Measurements from ENCODE around the gene MARK4. TPM values are rescaled to one million over a fixed set of nuclear protein-coding genes. Genes with fewer than 3 reads are reported as not detected.
"Not testable (repeated sequence)": the region's sequence is repeated elsewhere in the genome, so short reads cannot be mapped to it uniquely, and the experiment has no call there.

Gene MARK4
- total RNA-seq, 1 experiment from 2014 or later = 49.4 TPM

DNA sequence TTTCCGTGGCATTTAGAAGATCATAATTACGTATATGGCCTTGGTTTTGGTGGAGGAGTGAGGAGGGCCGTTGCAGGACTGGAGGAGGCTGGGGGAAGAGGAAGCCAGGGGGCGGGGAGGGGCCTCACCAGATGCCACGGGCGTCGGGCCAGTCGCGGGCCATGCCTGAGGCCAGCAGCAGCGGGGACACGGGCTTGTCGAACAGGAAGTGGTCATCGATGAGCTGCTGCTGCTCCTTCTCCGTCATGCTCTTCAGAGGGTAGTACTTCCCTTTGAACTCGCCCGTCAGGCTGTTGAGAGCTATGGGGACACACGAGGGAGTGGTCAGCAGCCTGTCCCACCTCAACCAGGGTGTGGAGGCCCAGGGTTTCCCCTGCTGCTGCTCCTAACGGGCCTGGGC lies 60.5 kb downstream of the MARK4 start:
- no peaks in the 10 kb centered on the region for H3K79me2 ChIP-seq (ENCODE audit: low read depth)
- no peak overlapping the region for H3K4me3 ChIP-seq
- no peak overlapping the region for H3K27ac ChIP-seq
- DNase-seq = no peak
- H3K27me3 ChIP-seq (ENCODE audit: insufficient read depth, low read depth) = peaks cover 30% of the 10 kb centered on the region
- no peaks in the 10 kb centered on the region for H3K4me1 ChIP-seq (replicated peaks; ENCODE audit: insufficient read depth)
- no peak overlapping the region for H3K4me2 ChIP-seq
- H3K9me2 ChIP-seq (ENCODE audit: insufficient read depth) = no peaks in the 10 kb centered on the region
- H3K36me3 ChIP-seq (ENCODE audit: low read depth) = no peaks in the 10 kb centered on the region
- ChIA-PET CTCF (no interaction called here), POLR2A (ENCODE audit: unreplicated experiment) (interaction anchor here (0.7 kb wide), 1 partner anchor 421 kb away, joined by 3 read pairs; no protein-coding TSS in a partner anchor)
- TF ChIP-seq, protein P1, sequence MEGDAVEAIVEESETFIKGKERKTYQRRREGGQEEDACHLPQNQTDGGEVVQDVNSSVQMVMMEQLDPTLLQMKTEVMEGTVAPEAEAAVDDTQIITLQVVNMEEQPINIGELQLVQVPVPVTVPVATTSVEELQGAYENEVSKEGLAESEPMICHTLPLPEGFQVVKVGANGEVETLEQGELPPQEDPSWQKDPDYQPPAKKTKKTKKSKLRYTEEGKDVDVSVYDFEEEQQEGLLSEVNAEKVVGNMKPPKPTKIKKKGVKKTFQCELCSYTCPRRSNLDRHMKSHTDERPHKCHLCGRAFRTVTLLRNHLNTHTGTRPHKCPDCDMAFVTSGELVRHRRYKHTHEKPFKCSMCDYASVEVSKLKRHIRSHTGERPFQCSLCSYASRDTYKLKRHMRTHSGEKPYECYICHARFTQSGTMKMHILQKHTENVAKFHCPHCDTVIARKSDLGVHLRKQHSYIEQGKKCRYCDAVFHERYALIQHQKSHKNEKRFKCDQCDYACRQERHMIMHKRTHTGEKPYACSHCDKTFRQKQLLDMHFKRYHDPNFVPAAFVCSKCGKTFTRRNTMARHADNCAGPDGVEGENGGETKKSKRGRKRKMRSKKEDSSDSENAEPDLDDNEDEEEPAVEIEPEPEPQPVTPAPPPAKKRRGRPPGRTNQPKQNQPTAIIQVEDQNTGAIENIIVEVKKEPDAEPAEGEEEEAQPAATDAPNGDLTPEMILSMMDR (conservative IDR thresholded peaks at IDR 0.05) = no peak
- TF ChIP-seq EZH2 (IDR thresholded peaks at IDR 0.05; ENCODE audit: low read depth) = no peak
- H4K20me1 ChIP-seq (ENCODE audit: insufficient read depth) = no peaks in the 10 kb centered on the region
- peaks cover 12% of the 10 kb centered on the region for H3F3A ChIP-seq (ENCODE audit: insufficient read depth, low read depth)
- H2AFZ ChIP-seq = no peak overlapping the region
- H3K9me3 ChIP-seq (ENCODE audit: insufficient read depth, low read depth) = no peaks in the 10 kb centered on the region
- intact Hi-C loops (cut with micrococcal nuclease; ENCODE audit: unreplicated experiment) = no loop called here
- no TSS peak for BruUV-seq (replicated peaks)

DNA sequence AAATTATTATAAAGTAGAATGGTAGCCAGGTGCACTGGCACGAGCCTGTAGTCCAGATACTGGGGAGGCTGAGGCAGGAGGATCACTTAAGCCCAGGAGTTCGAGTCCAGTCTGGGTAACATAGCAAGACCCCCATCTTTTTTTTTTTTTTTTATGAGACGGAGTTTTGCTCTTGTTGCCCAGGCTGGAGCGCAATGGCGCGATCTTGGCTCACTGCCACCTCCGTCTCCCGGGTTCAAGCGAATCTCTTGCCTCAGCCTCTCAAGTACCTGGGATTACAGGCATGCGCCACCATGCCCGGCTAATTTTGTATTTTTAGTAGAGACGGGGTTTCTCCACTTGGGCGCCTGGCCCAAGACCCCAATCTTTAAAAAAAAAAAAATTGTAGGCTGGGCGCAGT lies 61.2 kb downstream of the MARK4 start:
- H3K4me2 ChIP-seq; H3K79me2 ChIP-seq (ENCODE audit: low read depth); DNase-seq; H3K9me3 ChIP-seq (ENCODE audit: insufficient read depth, low read depth); H3K4me1 ChIP-seq (replicated peaks; ENCODE audit: insufficient read depth); intact Hi-C loops (cut with micrococcal nuclease; ENCODE audit: unreplicated experiment); CTCF ChIA-PET; BruUV-seq (replicated peaks); H3K9me2 ChIP-seq (ENCODE audit: insufficient read depth); H4K20me1 ChIP-seq (ENCODE audit: insufficient read depth); H3K27ac ChIP-seq; H2AFZ ChIP-seq; H3K36me3 ChIP-seq (ENCODE audit: low read depth); H3K4me3 ChIP-seq: not testable (repeated sequence)
- Histone ChIP-seq H3F3A (ENCODE audit: insufficient read depth, low read depth) (peaks cover 12% of the 10 kb centered on the region), H3K27me3 (ENCODE audit: insufficient read depth, low read depth) (peaks cover 31% of the 10 kb centered on the region)
- POLR2A ChIA-PET (ENCODE audit: unreplicated experiment) = interaction anchor here (0.7 kb wide), 1 partner anchor 422 kb away, joined by 3 read pairs; no protein-coding TSS in a partner anchor

DNA sequence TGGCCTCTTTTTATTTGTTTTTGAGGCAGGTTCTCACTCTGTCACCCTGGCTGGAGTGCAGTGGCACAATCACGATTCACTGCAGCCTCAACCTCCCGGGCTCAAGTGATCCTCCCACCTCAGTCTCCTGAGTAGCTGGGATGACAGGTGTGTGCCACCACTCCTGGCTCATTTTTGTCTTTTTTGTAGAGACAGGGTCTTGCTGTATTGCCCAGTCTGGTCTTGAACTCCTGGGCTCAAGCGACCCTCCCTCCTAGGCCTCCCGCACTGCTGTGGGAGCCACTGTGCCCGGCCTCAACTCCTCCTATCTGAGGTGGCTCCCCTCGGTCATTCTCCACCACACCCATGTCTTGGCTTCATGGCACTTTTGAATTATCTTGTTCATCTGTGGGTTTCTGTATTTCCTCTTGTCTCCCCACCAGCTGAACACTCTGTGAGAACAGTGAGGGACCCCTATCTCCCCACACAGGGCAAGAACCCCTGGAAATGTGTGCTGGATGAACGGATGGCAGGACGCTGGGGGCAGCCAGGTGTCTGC lies 63.7 kb downstream of the MARK4 start:
- Histone ChIP-seq H3K27ac (no peak overlapping the region), H3K79me2 (ENCODE audit: low read depth) (no peaks in the 10 kb centered on the region), H3K9me2 (ENCODE audit: insufficient read depth) (no peaks in the 10 kb centered on the region), H4K20me1 (ENCODE audit: insufficient read depth) (no peaks in the 10 kb centered on the region), H3K9me3 (ENCODE audit: insufficient read depth, low read depth) (no peaks in the 10 kb centered on the region), H2AFZ (no peak overlapping the region), H3F3A (ENCODE audit: insufficient read depth, low read depth) (0 out of 2 replicates have a peak, but pooled peaks cover 3% of the 10 kb centered on the region), H3K4me1 (replicated peaks; ENCODE audit: insufficient read depth) (no peaks in the 10 kb centered on the region), H3K36me3 (ENCODE audit: low read depth) (no peaks in the 10 kb centered on the region), H3K4me2 (no peak overlapping the region), H3K27me3 (ENCODE audit: insufficient read depth, low read depth) (peaks cover 34% of the 10 kb centered on the region), H3K4me3 (no peak overlapping the region)
- no TSS peak for BruUV-seq (replicated peaks)
- CTCF ChIA-PET = no interaction called here
- POLR2A ChIA-PET (ENCODE audit: unreplicated experiment) = no interaction called here
- intact Hi-C loops (cut with micrococcal nuclease; ENCODE audit: unreplicated experiment) = no loop called here
- TF ChIP-seq EZH2 (IDR thresholded peaks at IDR 0.05; ENCODE audit: low read depth) = no peak
- TF ChIP-seq, protein P1 (conservative IDR thresholded peaks at IDR 0.05) = no peak
- DNase-seq = no peak

DNA sequence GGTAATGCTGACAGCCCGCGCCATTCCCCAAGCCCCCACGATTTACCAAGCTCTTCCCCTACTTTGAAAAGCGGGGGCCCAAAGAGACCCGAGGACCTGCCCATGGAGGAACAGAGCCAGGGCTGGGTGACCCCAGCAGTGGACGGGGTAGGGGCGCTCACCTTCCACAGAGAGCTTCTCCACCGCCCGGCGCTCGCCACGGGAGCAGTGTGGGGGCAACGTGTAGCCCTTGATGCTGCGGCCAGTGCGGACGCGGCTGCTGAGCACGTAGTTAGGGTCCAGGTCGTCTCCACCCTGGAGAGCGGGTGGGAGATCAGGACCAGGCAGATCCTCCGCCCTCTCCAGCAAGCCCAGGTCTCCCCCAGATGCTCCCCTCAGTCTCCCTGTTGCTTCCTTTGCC lies 64.2 kb downstream of the MARK4 start:
- no TSS peak for BruUV-seq (replicated peaks)
- ChIA-PET CTCF (no interaction called here), POLR2A (ENCODE audit: unreplicated experiment) (no interaction called here)
- Histone ChIP-seq H3K27me3 (ENCODE audit: insufficient read depth, low read depth) (peaks cover 34% of the 10 kb centered on the region), H3K36me3 (ENCODE audit: low read depth) (no peaks in the 10 kb centered on the region), H3F3A (ENCODE audit: insufficient read depth, low read depth) (no peaks in the 10 kb centered on the region), H3K4me1 (replicated peaks; ENCODE audit: insufficient read depth) (no peaks in the 10 kb centered on the region), H3K4me2 (no peak overlapping the region), H3K4me3 (no peak overlapping the region), H4K20me1 (ENCODE audit: insufficient read depth) (no peaks in the 10 kb centered on the region), H3K9me2 (ENCODE audit: insufficient read depth) (no peaks in the 10 kb centered on the region), H3K9me3 (ENCODE audit: insufficient read depth, low read depth) (no peaks in the 10 kb centered on the region), H2AFZ (no peak overlapping the region), H3K27ac (no peak overlapping the region), H3K79me2 (ENCODE audit: low read depth) (no peaks in the 10 kb centered on the region)
- intact Hi-C loops (cut with micrococcal nuclease; ENCODE audit: unreplicated experiment) = no loop called here
- no peak for TF ChIP-seq EZH2 (IDR thresholded peaks at IDR 0.05; ENCODE audit: low read depth)
- DNase-seq = no peak
